ENCODE results near the gene CNST. TPM values are rescaled to one million over a fixed set of nuclear protein-coding genes. Genes with fewer than 3 reads are reported as not detected.

CNST gene
- 14.6 and 17.1 TPM in 2 replicates for total RNA-seq (2014; rRNA removed; shearing (Covaris generic))
- total RNA-seq (2022), result 25.1 and 27.2 TPM in 2 replicates
- percentile 80 among the genes with signal in this experiment for Bru-seq, nascent RNA
- BruChase-seq, experiment 1, labeled RNA remaining after a 6-hour chase, result percentile 71 among the genes with signal in this experiment
- percentile 73 among the genes with signal in this experiment for BruChase-seq, experiment 2, labeled RNA remaining after a 2-hour chase
- long read RNA-seq, partial matches to known transcripts, result 3 of 12 reads
- long read RNA-seq, other reads (novel, unspliced or antisense), result 9 of 12 reads

- Histone ChIP-seq H2AFZ (ENCODE audit: low read length) (peak within 1 kb of the TSS; percentile 85), H3K36me3 (ENCODE audit: insufficient read depth, low read length) (peaks cover 29% of the 10 kb centered on the region), H3K9me2 (ENCODE audit: insufficient read depth, low read length) (no peaks in the 10 kb centered on the region), H3K4me2 (ENCODE audit: low read length) (peak within 1 kb of the TSS; percentile 98), H3K27ac (ENCODE audit: low read depth, low read length, poor library complexity, severe bottlenecking) (peak within 1 kb of the TSS; percentile 76), H3K79me2 (ENCODE audit: insufficient read depth, low read depth, low read length) (peaks cover 71% of the 10 kb centered on the region), H3K9me3 (ENCODE audit: low read length) (no peaks in the 10 kb centered on the region; the same call in 1 of the 2 replicates), H3K4me1 (ENCODE audit: insufficient read depth, low read length, poor library complexity, severe bottlenecking) (peaks cover 48% of the 10 kb centered on the region), H3K4me3 (ENCODE audit: low read depth, low read length, poor library complexity, severe bottlenecking) (peak within 1 kb of the TSS; percentile 92), H4K20me1 (ENCODE audit: insufficient read depth, low read length) (no peaks in the 10 kb centered on the region)
- CTCF ChIA-PET (ENCODE audit: unreplicated experiment), result interaction anchor here (1.5 kb wide), 1 partner anchor 13 kb away, joined by 4 read pairs; no protein-coding TSS in a partner anchor
- POLR2A ChIA-PET, result interaction anchor here (0.5 to 2.0 kb wide), 8 partner anchors 9 to 1753 kb away, joined by 3 to 13 read pairs (median 4); no protein-coding TSS in a partner anchor
- DNase-seq (ENCODE audit: low spot score), result peak; percentile 99
- intact Hi-C loops (cut with micrococcal nuclease; ENCODE audit: unreplicated experiment), result loop anchor here (1.0 to 10.0 kb wide), 5 partner anchors 59 to 649 kb away; partner anchors contain the start of genes AHCTF1 and SMYD3
- BruUV-seq (replicated peaks), result no TSS peak
- TF ChIP-seq, protein P1, sequence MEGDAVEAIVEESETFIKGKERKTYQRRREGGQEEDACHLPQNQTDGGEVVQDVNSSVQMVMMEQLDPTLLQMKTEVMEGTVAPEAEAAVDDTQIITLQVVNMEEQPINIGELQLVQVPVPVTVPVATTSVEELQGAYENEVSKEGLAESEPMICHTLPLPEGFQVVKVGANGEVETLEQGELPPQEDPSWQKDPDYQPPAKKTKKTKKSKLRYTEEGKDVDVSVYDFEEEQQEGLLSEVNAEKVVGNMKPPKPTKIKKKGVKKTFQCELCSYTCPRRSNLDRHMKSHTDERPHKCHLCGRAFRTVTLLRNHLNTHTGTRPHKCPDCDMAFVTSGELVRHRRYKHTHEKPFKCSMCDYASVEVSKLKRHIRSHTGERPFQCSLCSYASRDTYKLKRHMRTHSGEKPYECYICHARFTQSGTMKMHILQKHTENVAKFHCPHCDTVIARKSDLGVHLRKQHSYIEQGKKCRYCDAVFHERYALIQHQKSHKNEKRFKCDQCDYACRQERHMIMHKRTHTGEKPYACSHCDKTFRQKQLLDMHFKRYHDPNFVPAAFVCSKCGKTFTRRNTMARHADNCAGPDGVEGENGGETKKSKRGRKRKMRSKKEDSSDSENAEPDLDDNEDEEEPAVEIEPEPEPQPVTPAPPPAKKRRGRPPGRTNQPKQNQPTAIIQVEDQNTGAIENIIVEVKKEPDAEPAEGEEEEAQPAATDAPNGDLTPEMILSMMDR (conservative IDR thresholded peaks at IDR 0.05; ENCODE audit: low read length), result no peak
- TF ChIP-seq EZH2phosphoT487 (IDR thresholded peaks at IDR 0.05; ENCODE audit: borderline replicate concordance, low read depth, low read length), result no peak
These were observed at the start of gene CNST, which contains the start of gene TFB2M for GRCh38 chr1:246566128-246566812. CNST (plus strand) TSS chr1:246566456; CDS start chr1:246591563, 25,107 bp downstream. TFB2M (minus strand) TSS chr1:246566261; CDS start chr1:246566138, 123 bp downstream.

DNA sequence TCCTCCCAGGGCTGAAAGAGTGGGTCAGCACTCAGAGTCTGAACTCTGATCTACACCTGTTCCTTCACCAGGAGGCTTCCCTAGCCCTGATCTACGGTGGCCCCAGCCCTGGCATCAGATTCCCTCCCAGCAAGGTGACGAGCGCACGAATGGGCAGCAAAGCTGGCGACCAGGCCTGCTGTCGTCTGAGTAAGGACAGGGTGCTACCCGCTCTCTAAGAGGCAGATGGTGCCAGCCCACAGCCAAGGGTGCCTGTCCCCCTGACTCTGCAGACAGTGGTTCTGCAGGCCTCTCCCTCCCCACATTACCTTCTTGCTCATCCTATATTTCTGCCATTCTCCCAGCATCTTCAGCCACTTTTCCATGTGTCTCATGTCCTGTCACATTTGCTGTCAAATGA is 48.9 kb upstream of the CNST start:
- CTCF ChIA-PET (ENCODE audit: unreplicated experiment), result no interaction called here

More for the DNA sequence above, 48.9 kb upstream of the CNST start:
- Histone ChIP-seq H3K79me2 (ENCODE audit: insufficient read depth, low read depth, low read length) (no peaks in the 10 kb centered on the region), H3K4me2 (ENCODE audit: low read length) (no peak overlapping the region), H3K9me2 (ENCODE audit: insufficient read depth, low read length) (no peaks in the 10 kb centered on the region), H3K9me3 (ENCODE audit: low read length) (peaks cover 17% of the 10 kb centered on the region; the same call in 1 of the 2 replicates), H3K4me3 (ENCODE audit: low read depth, low read length, poor library complexity, severe bottlenecking) (no peak overlapping the region), H3K4me1 (ENCODE audit: insufficient read depth, low read length, poor library complexity, severe bottlenecking) (no peaks in the 10 kb centered on the region), H3K27ac (ENCODE audit: low read depth, low read length, poor library complexity, severe bottlenecking) (no peak overlapping the region), H2AFZ (ENCODE audit: low read length) (no peak overlapping the region), H4K20me1 (ENCODE audit: insufficient read depth, low read length) (no peaks in the 10 kb centered on the region), H3K36me3 (ENCODE audit: insufficient read depth, low read length) (no peaks in the 10 kb centered on the region)
- TF ChIP-seq, protein P1 (conservative IDR thresholded peaks at IDR 0.05; ENCODE audit: low read length), result no peak
- TF ChIP-seq EZH2phosphoT487 (IDR thresholded peaks at IDR 0.05; ENCODE audit: borderline replicate concordance, low read depth, low read length), result no peak
- no TSS peak for BruUV-seq (replicated peaks)
- POLR2A ChIA-PET, result no interaction called here
- no peak for DNase-seq (ENCODE audit: low spot score)
- intact Hi-C loops (cut with micrococcal nuclease; ENCODE audit: unreplicated experiment), result no loop called here

Measured in OCI-LY7 (cell line).